ENCODE data around the gene NCAPH2. TPM values are rescaled to one million over a fixed set of nuclear protein-coding genes. Genes with fewer than 3 reads are reported as not detected.

NCAPH2 gene
- total and polyA plus RNA-seq, 2 of the 13 experiments (the other 11 are each of a cell fraction or from before 2014, with no cell fraction given): 28.1 to 64.4 TPM

DNA sequence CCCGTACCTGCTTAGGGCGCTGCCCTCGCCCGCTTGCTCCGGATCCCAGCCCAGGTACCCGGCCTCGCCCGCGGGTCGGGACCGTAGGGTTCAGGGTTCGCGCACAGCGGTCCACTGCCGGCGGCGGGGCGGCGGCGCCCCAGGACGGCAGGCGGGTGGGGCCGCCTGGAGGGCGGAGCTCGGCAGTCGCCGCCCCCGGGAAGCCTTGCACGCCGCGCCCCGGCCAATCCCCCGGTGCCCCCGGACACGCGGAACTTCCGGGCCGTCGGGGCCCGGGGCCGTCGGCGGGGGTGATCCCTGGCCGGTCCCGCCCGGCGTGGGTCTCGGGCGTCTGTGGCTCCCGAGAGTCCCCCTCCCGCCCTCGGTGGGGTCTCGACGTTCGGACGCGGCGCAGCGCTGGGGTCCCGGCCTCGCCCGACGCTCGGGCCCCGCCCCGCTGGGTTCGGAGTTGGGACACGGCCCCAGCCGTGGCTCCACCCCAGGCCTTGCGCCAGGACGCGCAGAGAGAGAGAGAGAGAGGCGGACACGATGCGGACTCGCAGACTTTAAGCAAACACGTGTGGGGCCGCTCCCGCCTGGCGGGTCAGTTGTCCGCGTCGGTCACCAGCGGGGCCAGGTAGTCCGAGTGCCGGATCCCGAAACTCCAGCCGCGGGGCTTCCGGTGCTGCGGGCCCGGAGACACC is 22.0 kb downstream of the NCAPH2 start, which contains the start of gene TYMP (continued):
- TF ChIP-seq, protein P1, sequence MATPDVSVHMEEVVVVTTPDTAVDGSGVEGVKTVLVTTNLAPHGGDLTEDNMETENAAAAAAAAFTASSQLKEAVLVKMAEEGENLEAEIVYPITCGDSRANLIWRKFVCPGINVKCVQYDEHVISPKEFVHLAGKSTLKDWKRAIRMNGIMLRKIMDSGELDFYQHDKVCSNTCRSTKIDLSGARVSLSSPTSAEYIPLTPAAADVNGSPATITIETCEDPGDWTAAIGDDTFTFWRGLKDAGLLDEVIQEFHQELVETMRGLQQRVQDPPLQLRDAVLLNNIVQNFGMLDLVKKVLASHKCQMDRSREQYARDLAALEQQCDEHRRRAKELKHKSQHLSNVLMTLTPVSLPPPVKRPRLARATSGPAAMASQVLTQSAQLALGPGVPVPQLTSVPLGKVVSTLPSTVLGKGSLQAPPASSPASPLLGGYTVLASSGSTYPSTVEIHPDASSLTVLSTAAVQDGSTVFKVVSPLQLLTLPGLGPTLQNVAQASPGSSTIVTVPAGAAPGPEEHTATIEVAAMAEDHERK (CRISPR knock-in tag; IDR thresholded peaks at IDR 0.05; ENCODE audit: low read depth): 0 out of 2 replicates have a peak, but pooled peaks have one; percentile 15
- TF ChIP-seq ZNF605 (CRISPR knock-in tag; IDR thresholded peaks at IDR 0.05) (no peak; the same call in none of the 2 replicates), ZNF879 (CRISPR knock-in tag; IDR thresholded peaks at IDR 0.05) (peak; percentile 50; the same call in 1 of the 2 replicates), DMAP1 (CRISPR knock-in tag; IDR thresholded peaks at IDR 0.05) (peak; percentile 86), KLF9 (CRISPR knock-in tag; IDR thresholded peaks at IDR 0.05; ENCODE audit: low read depth) (no peak), KDM5A (IDR thresholded peaks at IDR 0.05; ENCODE audit: borderline replicate concordance, low read length) (no peak), SUZ12 (IDR thresholded peaks at IDR 0.05; ENCODE audit: low read depth, low read length) (no peak), ZBTB21 (CRISPR knock-in tag; IDR thresholded peaks at IDR 0.05) (no peak), ZFAT (CRISPR knock-in tag; conservative IDR thresholded peaks at IDR 0.05) (0 out of 2 replicates have a peak, but pooled peaks have one; percentile 35), ZNF782 (CRISPR knock-in tag; IDR thresholded peaks at IDR 0.05; ENCODE audit: borderline replicate concordance) (peak; percentile 92), ZNF572 (CRISPR knock-in tag; IDR thresholded peaks at IDR 0.05) (no peak), AGO1 (IDR thresholded peaks at IDR 0.05; ENCODE audit: low read depth, low read length, poor library complexity, severe bottlenecking) (no peak), ZBTB38 (CRISPR knock-in tag; IDR thresholded peaks at IDR 0.05) (peak; percentile 6), ZNF614 (CRISPR knock-in tag; IDR thresholded peaks at IDR 0.05; ENCODE audit: borderline replicate concordance) (no peak), ISX (CRISPR knock-in tag; conservative IDR thresholded peaks at IDR 0.05) (no peak)
- TF ChIP-seq, protein P2, sequence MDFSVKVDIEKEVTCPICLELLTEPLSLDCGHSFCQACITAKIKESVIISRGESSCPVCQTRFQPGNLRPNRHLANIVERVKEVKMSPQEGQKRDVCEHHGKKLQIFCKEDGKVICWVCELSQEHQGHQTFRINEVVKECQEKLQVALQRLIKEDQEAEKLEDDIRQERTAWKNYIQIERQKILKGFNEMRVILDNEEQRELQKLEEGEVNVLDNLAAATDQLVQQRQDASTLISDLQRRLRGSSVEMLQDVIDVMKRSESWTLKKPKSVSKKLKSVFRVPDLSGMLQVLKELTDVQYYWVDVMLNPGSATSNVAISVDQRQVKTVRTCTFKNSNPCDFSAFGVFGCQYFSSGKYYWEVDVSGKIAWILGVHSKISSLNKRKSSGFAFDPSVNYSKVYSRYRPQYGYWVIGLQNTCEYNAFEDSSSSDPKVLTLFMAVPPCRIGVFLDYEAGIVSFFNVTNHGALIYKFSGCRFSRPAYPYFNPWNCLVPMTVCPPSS (IDR thresholded peaks at IDR 0.05): no peak
- TF ChIP-seq, protein P3, sequence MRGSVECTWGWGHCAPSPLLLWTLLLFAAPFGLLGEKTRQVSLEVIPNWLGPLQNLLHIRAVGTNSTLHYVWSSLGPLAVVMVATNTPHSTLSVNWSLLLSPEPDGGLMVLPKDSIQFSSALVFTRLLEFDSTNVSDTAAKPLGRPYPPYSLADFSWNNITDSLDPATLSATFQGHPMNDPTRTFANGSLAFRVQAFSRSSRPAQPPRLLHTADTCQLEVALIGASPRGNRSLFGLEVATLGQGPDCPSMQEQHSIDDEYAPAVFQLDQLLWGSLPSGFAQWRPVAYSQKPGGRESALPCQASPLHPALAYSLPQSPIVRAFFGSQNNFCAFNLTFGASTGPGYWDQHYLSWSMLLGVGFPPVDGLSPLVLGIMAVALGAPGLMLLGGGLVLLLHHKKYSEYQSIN (CRISPR knock-in tag; IDR thresholded peaks at IDR 0.05; ENCODE audit: borderline replicate concordance): no peak
- TF ChIP-seq, protein P4, sequence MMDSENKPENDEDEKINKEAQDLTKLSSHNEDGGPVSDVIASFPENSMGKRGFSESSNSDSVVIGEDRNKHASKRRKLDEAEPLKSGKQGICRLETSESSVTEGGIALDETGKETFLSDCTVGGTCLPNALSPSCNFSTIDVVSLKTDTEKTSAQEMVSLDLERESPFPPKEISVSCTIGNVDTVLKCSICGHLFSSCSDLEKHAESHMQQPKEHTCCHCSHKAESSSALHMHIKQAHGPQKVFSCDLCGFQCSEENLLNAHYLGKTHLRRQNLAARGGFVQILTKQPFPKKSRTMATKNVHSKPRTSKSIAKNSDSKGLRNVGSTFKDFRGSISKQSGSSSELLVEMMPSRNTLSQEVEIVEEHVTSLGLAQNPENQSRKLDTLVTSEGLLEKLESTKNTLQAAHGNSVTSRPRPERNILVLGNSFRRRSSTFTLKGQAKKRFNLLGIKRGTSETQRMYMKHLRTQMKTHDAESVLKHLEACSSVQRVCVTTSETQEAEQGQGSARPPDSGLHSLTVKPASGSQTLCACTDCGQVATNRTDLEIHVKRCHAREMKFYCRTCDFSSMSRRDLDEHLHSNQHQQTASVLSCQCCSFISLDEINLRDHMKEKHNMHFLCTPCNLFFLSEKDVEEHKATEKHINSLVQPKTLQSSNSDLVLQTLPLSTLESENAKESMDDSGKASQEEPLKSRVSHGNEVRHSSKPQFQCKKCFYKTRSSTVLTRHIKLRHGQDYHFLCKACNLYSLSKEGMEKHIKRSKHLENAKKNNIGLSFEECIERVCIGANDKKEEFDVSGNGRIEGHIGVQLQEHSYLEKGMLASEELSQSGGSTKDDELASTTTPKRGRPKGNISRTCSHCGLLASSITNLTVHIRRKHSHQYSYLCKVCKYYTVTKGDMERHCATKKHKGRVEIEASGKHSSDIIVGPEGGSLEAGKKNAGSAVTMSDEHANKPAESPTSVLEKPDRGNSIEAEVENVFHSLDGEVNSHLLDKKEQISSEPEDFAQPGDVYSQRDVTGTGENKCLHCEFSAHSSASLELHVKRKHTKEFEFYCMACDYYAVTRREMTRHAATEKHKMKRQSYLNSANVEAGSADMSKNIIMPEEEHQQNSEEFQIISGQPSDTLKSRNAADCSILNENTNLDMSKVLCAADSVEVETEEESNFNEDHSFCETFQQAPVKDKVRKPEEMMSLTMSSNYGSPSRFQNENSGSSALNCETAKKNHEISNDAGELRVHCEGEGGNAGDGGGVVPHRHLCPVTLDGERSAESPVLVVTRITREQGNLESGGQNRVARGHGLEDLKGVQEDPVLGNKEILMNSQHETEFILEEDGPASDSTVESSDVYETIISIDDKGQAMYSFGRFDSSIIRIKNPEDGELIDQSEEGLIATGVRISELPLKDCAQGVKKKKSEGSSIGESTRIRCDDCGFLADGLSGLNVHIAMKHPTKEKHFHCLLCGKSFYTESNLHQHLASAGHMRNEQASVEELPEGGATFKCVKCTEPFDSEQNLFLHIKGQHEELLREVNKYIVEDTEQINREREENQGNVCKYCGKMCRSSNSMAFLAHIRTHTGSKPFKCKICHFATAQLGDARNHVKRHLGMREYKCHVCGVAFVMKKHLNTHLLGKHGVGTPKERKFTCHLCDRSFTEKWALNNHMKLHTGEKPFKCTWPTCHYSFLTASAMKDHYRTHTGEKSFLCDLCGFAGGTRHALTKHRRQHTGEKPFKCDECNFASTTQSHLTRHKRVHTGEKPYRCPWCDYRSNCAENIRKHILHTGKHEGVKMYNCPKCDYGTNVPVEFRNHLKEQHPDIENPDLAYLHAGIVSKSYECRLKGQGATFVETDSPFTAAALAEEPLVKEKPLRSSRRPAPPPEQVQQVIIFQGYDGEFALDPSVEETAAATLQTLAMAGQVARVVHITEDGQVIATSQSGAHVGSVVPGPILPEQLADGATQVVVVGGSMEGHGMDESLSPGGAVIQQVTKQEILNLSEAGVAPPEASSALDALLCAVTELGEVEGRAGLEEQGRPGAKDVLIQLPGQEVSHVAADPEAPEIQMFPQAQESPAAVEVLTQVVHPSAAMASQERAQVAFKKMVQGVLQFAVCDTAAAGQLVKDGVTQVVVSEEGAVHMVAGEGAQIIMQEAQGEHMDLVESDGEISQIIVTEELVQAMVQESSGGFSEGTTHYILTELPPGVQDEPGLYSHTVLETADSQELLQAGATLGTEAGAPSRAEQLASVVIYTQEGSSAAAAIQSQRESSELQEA (CRISPR knock-in tag; IDR thresholded peaks at IDR 0.05; ENCODE audit: not compliant biosample characterization): no peak

All from HepG2 (cell line).